Measurements from ENCODE around the gene FBN3.

DNA sequence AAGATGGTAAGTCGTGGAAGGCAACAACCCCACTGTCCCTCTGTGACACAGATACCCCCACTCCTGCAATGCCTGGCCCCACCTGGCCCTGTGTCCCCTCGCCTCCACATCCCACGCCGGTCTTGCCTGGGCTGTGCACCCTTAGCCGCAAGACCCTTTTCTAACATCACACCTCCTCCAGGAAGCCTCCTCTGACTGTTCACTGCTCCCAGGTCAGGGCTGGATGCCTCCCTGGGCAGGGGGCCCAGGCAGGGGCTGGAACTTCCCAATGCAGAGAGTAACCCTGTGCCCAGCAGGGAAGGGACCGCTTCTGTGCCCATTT, 1.3 kb downstream of the FBN3 start:
- TF ChIP-seq ZBTB7A (IDR thresholded peaks at IDR 0.05; ENCODE audit: low read depth) (no peak), EP300 (IDR thresholded peaks at IDR 0.05; ENCODE audit: borderline replicate concordance) (no peak), CEBPB (IDR thresholded peaks at IDR 0.05) (no peak), EGR1 (IDR thresholded peaks at IDR 0.05) (no peak), REST (IDR thresholded peaks at IDR 0.05; ENCODE audit: low read depth) (no peak), YY1 (IDR thresholded peaks at IDR 0.05; ENCODE audit: low read depth) (no peak), TAF1 (IDR thresholded peaks at IDR 0.05; ENCODE audit: low read depth) (no peak), FOXM1 (IDR thresholded peaks at IDR 0.05; ENCODE audit: borderline replicate concordance, low read depth) (no peak), TCF12 (IDR thresholded peaks at IDR 0.05; ENCODE audit: low read depth) (0 out of 2 replicates have a peak, but pooled peaks have one; percentile 5), MAX (IDR thresholded peaks at IDR 0.05) (peak; percentile 32; the same call in 1 of the 2 replicates), RAD21 (IDR thresholded peaks at IDR 0.05; ENCODE audit: low read depth) (no peak), CREB1 (IDR thresholded peaks at IDR 0.05; ENCODE audit: low read depth) (no peak), USF1 (IDR thresholded peaks at IDR 0.05) (no peak), TEAD4 (IDR thresholded peaks at IDR 0.05) (no peak)
